ENCODE data around the gene ASB6.

DNA sequence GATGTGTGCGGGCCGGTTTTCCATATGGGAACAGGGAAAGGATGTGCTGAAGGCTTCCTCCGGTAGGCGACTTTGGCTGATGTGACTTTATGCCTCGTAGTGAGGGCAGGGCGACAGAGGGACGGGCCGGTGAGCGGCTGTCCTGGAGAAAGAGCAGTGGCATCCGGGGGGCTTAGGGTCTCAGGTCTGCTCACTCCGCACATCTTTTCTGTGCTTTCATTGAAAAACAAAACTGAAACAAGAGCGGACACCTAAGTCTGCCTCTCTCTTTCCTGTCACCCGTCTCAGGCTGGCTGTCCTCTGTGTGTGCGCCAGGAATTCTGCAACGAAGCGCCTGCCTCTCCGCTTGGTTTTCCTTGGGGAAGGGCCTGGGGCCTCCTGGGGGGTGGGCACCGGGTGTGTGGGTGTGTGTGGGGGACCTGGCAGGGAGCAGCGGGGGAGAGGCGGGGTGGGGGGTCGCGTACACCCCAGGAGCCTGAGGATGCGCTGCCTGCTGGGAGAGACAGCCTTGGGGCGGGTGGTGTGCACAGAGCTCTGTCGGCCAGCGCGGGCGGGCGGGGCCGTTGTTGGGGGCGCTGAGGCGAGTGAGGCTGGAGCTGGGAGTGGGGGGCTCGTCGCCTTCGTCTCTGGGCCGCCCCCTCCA is 22.9 kb upstream of the ASB6 start:
- TF ChIP-seq, protein P1, sequence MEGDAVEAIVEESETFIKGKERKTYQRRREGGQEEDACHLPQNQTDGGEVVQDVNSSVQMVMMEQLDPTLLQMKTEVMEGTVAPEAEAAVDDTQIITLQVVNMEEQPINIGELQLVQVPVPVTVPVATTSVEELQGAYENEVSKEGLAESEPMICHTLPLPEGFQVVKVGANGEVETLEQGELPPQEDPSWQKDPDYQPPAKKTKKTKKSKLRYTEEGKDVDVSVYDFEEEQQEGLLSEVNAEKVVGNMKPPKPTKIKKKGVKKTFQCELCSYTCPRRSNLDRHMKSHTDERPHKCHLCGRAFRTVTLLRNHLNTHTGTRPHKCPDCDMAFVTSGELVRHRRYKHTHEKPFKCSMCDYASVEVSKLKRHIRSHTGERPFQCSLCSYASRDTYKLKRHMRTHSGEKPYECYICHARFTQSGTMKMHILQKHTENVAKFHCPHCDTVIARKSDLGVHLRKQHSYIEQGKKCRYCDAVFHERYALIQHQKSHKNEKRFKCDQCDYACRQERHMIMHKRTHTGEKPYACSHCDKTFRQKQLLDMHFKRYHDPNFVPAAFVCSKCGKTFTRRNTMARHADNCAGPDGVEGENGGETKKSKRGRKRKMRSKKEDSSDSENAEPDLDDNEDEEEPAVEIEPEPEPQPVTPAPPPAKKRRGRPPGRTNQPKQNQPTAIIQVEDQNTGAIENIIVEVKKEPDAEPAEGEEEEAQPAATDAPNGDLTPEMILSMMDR (IDR thresholded peaks at IDR 0.05), result no peak
- TF ChIP-seq ZFX (IDR thresholded peaks at IDR 0.05; ENCODE audit: borderline replicate concordance), result no peak

All from 22Rv1 (cell line).